Astrocyte of the cerebellum (primary cell): ENCODE data around the gene ANKDD1A.

Experiments
- DNase-seq: peaks from one replicate; pipeline ENCODE4 v3.0.0-alpha.2; 2011; ENCODE audit warnings: low read depth
- H3K4me3 ChIP-seq: 2 replicates; pipeline ENCODE4 v1.5.1; 2011; ENCODE audit warnings: mild to moderate bottlenecking, low read depth, low read length, moderate library complexity
- CTCF ChIP-seq: IDR thresholded peaks from 2 replicates; pipeline ENCODE4 v1.5.1; 2012; ENCODE audit warnings: low read length, low read depth, moderate library complexity, mild to moderate bottlenecking; ENCODE audit errors: missing control alignments
- in situ Hi-C: cut with HindIII; loops from 2 replicates; pipeline ENCODE4 v1.10.0; 2017; ENCODE audit warnings: low sequenced_read_pairs

The ANKDD1A gene

GRCh38 chr15:64894395-64895056, 17.2 kb upstream of the ANKDD1A start:
- in situ Hi-C loops: no loop called here
- H3K4me3 ChIP-seq: no peak overlapping the region
- DNase-seq: no peak
- no peak for TF ChIP-seq CTCF

- no peak overlapping the region for H3K4me3 ChIP-seq
- no peak for DNase-seq
Measured at GRCh38 chr15:64895285-64896065, 16.2 kb upstream of the ANKDD1A start.

GRCh38 chr15:64896371-64897069, 15.2 kb upstream of the ANKDD1A start:
- no peak for DNase-seq
- in situ Hi-C loops: no loop called here
- no peak for TF ChIP-seq CTCF
- H3K4me3 ChIP-seq: no peak overlapping the region

More at GRCh38 chr15:64895285-64896065, 16.2 kb upstream of the ANKDD1A start:
- no peak for TF ChIP-seq CTCF
- in situ Hi-C loops: no loop called here

- in situ Hi-C loops: no loop called here
- H3K4me3 ChIP-seq: no peak overlapping the region
- DNase-seq: no peak
- no peak for TF ChIP-seq CTCF
Measured at GRCh38 chr15:64897345-64897985, 14.2 kb upstream of the ANKDD1A start.

- no peak for DNase-seq
- in situ Hi-C loops: no loop called here
- H3K4me3 ChIP-seq: no peak overlapping the region
- TF ChIP-seq CTCF: no peak
Measured at GRCh38 chr15:64898406-64898805, 13.3 kb upstream of the ANKDD1A start.

- no peak overlapping the region for H3K4me3 ChIP-seq
- no peak for TF ChIP-seq CTCF
- DNase-seq: no peak
- in situ Hi-C loops: no loop called here
Measured at GRCh38 chr15:64901141-64901540, 10.6 kb upstream of the ANKDD1A start.
